H1 (cell line): ENCODE measurements around the gene HTATIP2. TPM values are rescaled to one million over a fixed set of nuclear protein-coding genes. Genes with fewer than 3 reads are reported as not detected.

Experiments used
- SIX5 ChIP-seq: IDR thresholded peaks from 2 replicates; pipeline ENCODE4 v1.6.1; 2011; ENCODE audit warnings: mild to moderate bottlenecking, low read depth, low read length
- polyA plus RNA-seq, 7 experiments: library from polyadenylated mRNA; depleted of rRNA in 3 of 7; stranded (reverse) in 5 of 7; unstranded in 2 of 7; fragments of >200 nt in 5 of 7; fragments of 200-250 nt in 2 of 7; gene quantifications; 1 replicate in 5 of 7; 2 replicates in 1 of 7; 4 replicates in 1 of 7; pipeline versions ENCODE4 v1.2.1 to v1.2.3, GENCODE V29; 2011 to 2013; ENCODE audit warnings: missing spikeins in 2 of 7, mixed read lengths in 2 of 7
- total RNA-seq: library from RNA; stranded (reverse); fragmentation: NEBNext Ultra II Directional; extraction: Animal tissue kit (Norgen Biotek cat#: 25700); gene quantifications from 2 replicates; pipeline ENCODE4 v1.2.1, GENCODE V29; 2021

The HTATIP2 gene
- total and polyA plus RNA-seq, 2 of the 8 experiments (the other 6 are each of a cell fraction or from before 2014, with no cell fraction given) = 22.6 to 33.1 TPM

DNA sequence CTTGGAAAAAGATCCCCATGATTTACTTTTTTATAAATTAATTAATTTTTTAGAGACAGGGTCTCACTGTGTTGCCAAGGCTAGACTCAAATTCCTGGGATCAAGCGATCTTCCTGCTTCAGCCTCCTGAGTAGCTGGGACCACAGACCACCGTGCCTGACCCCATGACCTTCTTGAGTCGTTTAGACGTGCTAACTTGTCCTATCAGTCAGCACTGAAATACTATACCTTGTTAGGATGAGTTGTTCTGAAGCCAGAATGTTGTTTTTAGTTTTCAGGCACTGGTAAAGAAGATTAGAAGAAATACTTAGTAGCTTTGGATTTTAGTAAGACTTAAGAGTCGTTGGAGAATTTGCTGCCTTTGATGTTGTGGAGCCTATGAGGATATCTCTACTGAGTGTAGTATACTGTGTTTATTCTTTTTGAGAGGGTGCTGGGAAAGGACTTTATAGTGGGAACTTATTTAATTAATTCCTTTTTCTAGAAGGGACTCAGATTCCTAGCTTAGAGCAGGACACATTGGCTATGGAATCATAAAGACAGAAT lies 8.6 kb downstream of the HTATIP2 start (continued):
- no peak for TF ChIP-seq SIX5
